UCSD-AML1 (cell line): Measurements from ENCODE around the gene ITLN2.
"Not testable (repeated sequence)": the region's sequence is repeated elsewhere in the genome, so short reads cannot be mapped to it uniquely, and the experiment has no call there.

Source experiments
- DNase-seq: peaks from one replicate; lab custom pipeline; 2025; ENCODE audit not compliant: unreplicated experiment; lab: John Stamatoyannopoulos, UW

Gene ITLN2

GRCh38 chr1:160956966-160957365, 2.4 kb upstream of the ITLN2 start:
- no peak for DNase-seq

- no peak for DNase-seq
Observed at GRCh38 chr1:160953030-160953429, 1.6 kb downstream of the ITLN2 start.

- no peak for DNase-seq
Observed at GRCh38 chr1:160952129-160952510, 2.5 kb downstream of the ITLN2 start.

GRCh38 chr1:160951443-160952128, 3.0 kb downstream of the ITLN2 start:
- DNase-seq, result peak; percentile 76

GRCh38 chr1:160950657-160951056, 4.0 kb downstream of the ITLN2 start:
- DNase-seq, result no peak

GRCh38 chr1:160949881-160950280, 4.7 kb downstream of the ITLN2 start:
- no peak for DNase-seq

- not testable (repeated sequence) for DNase-seq
Observed at GRCh38 chr1:160949216-160949880, 5.3 kb downstream of the ITLN2 start.

GRCh38 chr1:160947174-160947759, 7.3 kb downstream of the ITLN2 start:
- DNase-seq, result not testable (repeated sequence)

GRCh38 chr1:160945881-160946280, 8.7 kb downstream of the ITLN2 start:
- not testable (repeated sequence) for DNase-seq

- no peak for DNase-seq
Observed at GRCh38 chr1:160945079-160945478, 9.5 kb downstream of the ITLN2 start.

- DNase-seq, result no peak
Observed at GRCh38 chr1:160942926-160943325, 11.7 kb downstream of the ITLN2 start.

- not testable (repeated sequence) for DNase-seq
Observed at GRCh38 chr1:160936666-160937065, 17.9 kb downstream of the ITLN2 start.

GRCh38 chr1:160935527-160936258, 18.9 kb downstream of the ITLN2 start:
- no peak for DNase-seq

GRCh38 chr1:160933305-160933704, 21.3 kb downstream of the ITLN2 start:
- not testable (repeated sequence) for DNase-seq

GRCh38 chr1:160925652-160926244, 28.9 kb downstream of the ITLN2 start:
- DNase-seq, result no peak

GRCh38 chr1:160924791-160925651, 29.6 kb downstream of the ITLN2 start:
- no peak for DNase-seq

GRCh38 chr1:160916666-160917065, 37.9 kb downstream of the ITLN2 start:
- no peak for DNase-seq

- DNase-seq, result not testable (repeated sequence)
Observed at GRCh38 chr1:160913229-160913628, 41.4 kb downstream of the ITLN2 start.

GRCh38 chr1:160911925-160912324, 42.7 kb downstream of the ITLN2 start:
- DNase-seq, result no peak

- DNase-seq, result no peak
Observed at GRCh38 chr1:160911441-160911840, 43.2 kb downstream of the ITLN2 start.
